ENCODE measurements around the gene HCLS1. TPM values are rescaled to one million over a fixed set of nuclear protein-coding genes. Genes with fewer than 3 reads are reported as not detected.
A peak's percentile ranks its signal among the peaks of the same experiment; 100 is the strongest.

Gene HCLS1
- total and polyA plus RNA-seq, 9 of the 15 experiments (the other 6 are each of a cell fraction or from before 2014, with no cell fraction given): 4.8 to 34.1 (median 22.0) TPM

GRCh38 chr3:121651684-121652083, 9.0 kb downstream of the HCLS1 start (continued):
- TF ChIP-seq ZNF407 (IDR thresholded peaks at IDR 0.05; ENCODE audit: low read depth): no peak
- TF ChIP-seq ZNF354B (CRISPR knock-in tag; IDR thresholded peaks at IDR 0.05): no peak
- no peak for TF ChIP-seq ZNF232 (CRISPR knock-in tag; IDR thresholded peaks at IDR 0.05)
- TF ChIP-seq MEF2D (tag; conservative IDR thresholded peaks at IDR 0.05; ENCODE audit: low read depth): no peak
- no peak for TF ChIP-seq ADNP (tag; IDR thresholded peaks at IDR 0.05)
- TF ChIP-seq HMGXB4 (CRISPR knock-in tag; IDR thresholded peaks at IDR 0.05): no peak
- TF ChIP-seq SNIP1 (IDR thresholded peaks at IDR 0.05; ENCODE audit: low read depth): no peak
- no peak for TF ChIP-seq RBBP5 (IDR thresholded peaks at IDR 0.05; ENCODE audit: borderline replicate concordance, insufficient read depth, low read length, poor library complexity, severe bottlenecking)
- TF ChIP-seq ILF3 (IDR thresholded peaks at IDR 0.05; ENCODE audit: borderline replicate concordance): no peak
- TF ChIP-seq RBM22 (IDR thresholded peaks at IDR 0.05; ENCODE audit: low read depth, low read length, poor library complexity, severe bottlenecking): no peak
- no peak for TF ChIP-seq NCOA1 (IDR thresholded peaks at IDR 0.05; ENCODE audit: low read depth)
- peak; percentile 76 for TF ChIP-seq NFE2L1 (tag; IDR thresholded peaks at IDR 0.05; ENCODE audit: borderline replicate concordance, low read depth)
- TF ChIP-seq ZNF282 (CRISPR knock-in tag; IDR thresholded peaks at IDR 0.05): no peak
- no peak for TF ChIP-seq JUN (IDR thresholded peaks at IDR 0.05; ENCODE audit: borderline replicate concordance, low read depth, low read length)
- TF ChIP-seq JUN (CRISPR knock-in tag; IDR thresholded peaks at IDR 0.05; ENCODE audit: borderline replicate concordance): no peak
- TF ChIP-seq DDX20 (tag; IDR thresholded peaks at IDR 0.05; ENCODE audit: low read depth): no peak
- no peak for TF ChIP-seq ZNF583 (CRISPR knock-in tag; IDR thresholded peaks at IDR 0.05)
- TF ChIP-seq PTRF (tag; IDR thresholded peaks at IDR 0.05): no peak
